Hepatocyte (in vitro differentiated cells): Measurements from ENCODE around the gene IL1RL2.

Source experiments
- CTCF ChIP-seq: fragments of 200-600 bp; sonication (generic); IDR thresholded peaks from 2 replicates; pipeline ENCODE4 v1.5.1; 2016; ENCODE audit warnings: antibody characterized with exemption, mild to moderate bottlenecking; ENCODE audit not compliant: poor library complexity
- EZH2 ChIP-seq: fragments of 200-600 bp; sonication (generic); IDR thresholded peaks from 2 replicates; pipeline ENCODE4 v1.6.1; 2016; ENCODE audit warnings: antibody characterized with exemption, mild to moderate bottlenecking, borderline replicate concordance

GRCh38 chr2:102284611-102285010 lies 97.8 kb downstream of the IL1RL2 start:
- TF ChIP-seq CTCF, result no peak
- no peak for TF ChIP-seq EZH2
